ENCODE results near the gene TSEN2. TPM values are rescaled to one million over a fixed set of nuclear protein-coding genes. Genes with fewer than 3 reads are reported as not detected.

TSEN2 gene
- polyA plus RNA-seq, 2 of the 4 experiments (the other 2 are of a cell fraction), result 24.9 to 33.1 TPM

- Histone ChIP-seq H3K27ac (peak overlapping the region; percentile 75 to 82), H3K4me1 (peaks cover 35% of the 10 kb centered on the region), H3K4me2 (peak overlapping the region; percentile 54), H3K4me3 (no peak overlapping the region), H3K9me3 (no peaks in the 10 kb centered on the region)
- TF ChIP-seq ZFP36 (IDR thresholded peaks at IDR 0.05; ENCODE audit: borderline replicate concordance, partially characterized antibody), result peak; percentile 45
- TF ChIP-seq CTCF (IDR thresholded peaks at IDR 0.05), result peak; percentile 92
- TF ChIP-seq SMC3 (IDR thresholded peaks at IDR 0.05), result peak; percentile 95
- TF ChIP-seq RAD21 (conservative IDR thresholded peaks at IDR 0.05 in 1 of 2, IDR thresholded peaks at IDR 0.05 in 1 of 2), result peak; percentile 95 to 96
- TF ChIP-seq PHF8 (IDR thresholded peaks at IDR 0.05; ENCODE audit: borderline replicate concordance, low read depth), result no peak
- ATAC-seq (peak; percentile 51 to 62), DNase-seq (ENCODE audit: low read depth in 1 of 2, low spot score in 1 of 2) (peak; percentile 58 to 82), FAIRE-seq (no peak)
- WGBS (ENCODE audit: missing lambda C conversion rate), result 19% methylated on average over 9 of the region's 9 CpGs
- ChIA-PET POLR2A (interaction anchor here (0.7 kb wide), 1 partner anchor 345 kb away, joined by 3 read pairs; no protein-coding TSS in a partner anchor), CTCF (interaction anchor here (0.5 to 12.5 kb wide), 96 partner anchors 10 to 1486 kb away, joined by 3 to 342 read pairs (median 5); partner anchors contain the start of genes PPARG and TIMP4)
Measured at GRCh38 chr3:12479919-12480427, 4.3 kb upstream of the TSEN2 start.

- POLR2A ChIA-PET, result no interaction called here
- TF ChIP-seq RNF2 (IDR thresholded peaks at IDR 0.05; ENCODE audit: borderline replicate concordance, low read depth), result no peak
- no peak for TF ChIP-seq ZSCAN20 (CRISPR knock-in tag; IDR thresholded peaks at IDR 0.05)
- no peak for TF ChIP-seq BCL3 (IDR thresholded peaks at IDR 0.05)
- no peak for TF ChIP-seq KDM1A (IDR thresholded peaks at IDR 0.05; ENCODE audit: low read depth)
- no peak for TF ChIP-seq CBX8 (IDR thresholded peaks at IDR 0.05)
- DNase-seq (ENCODE audit: low read depth in 1 of 2, low spot score in 1 of 2) (no peak), ATAC-seq (no peak), FAIRE-seq (no peak)
- H3K4me2 ChIP-seq, result peak overlapping the region; percentile 90
- 82% methylated on average over 1 of the region's 1 CpG for WGBS (ENCODE audit: missing lambda C conversion rate)
- CTCF ChIA-PET, result interaction anchor here (0.8 to 4.9 kb wide), 7 partner anchors 12 to 408 kb away, joined by 3 to 63 read pairs (median 4); no protein-coding TSS in a partner anchor
- no peaks in the 10 kb centered on the region for H3K9me3 ChIP-seq
- H3K27ac ChIP-seq, result peak overlapping the region; percentile 62 to 93
- peak overlapping the region; percentile 81 for H3K4me3 ChIP-seq
- peaks cover 28% of the 10 kb centered on the region for H3K4me1 ChIP-seq
Measured at GRCh38 chr3:12483410-12483809, 870 bp upstream of the TSEN2 start.

GRCh38 chr3:12483872-12484197 is 445 bp upstream of the TSEN2 start:
- WGBS (ENCODE audit: missing lambda C conversion rate), result 10% methylated on average over 10 of the region's 10 CpGs
- Histone ChIP-seq H3K4me3 (peak overlapping the region; percentile 81), H3K4me2 (peak overlapping the region; percentile 90), H3K27ac (peak overlapping the region; percentile 62 to 93), H3K9me3 (no peaks in the 10 kb centered on the region), H3K4me1 (peaks cover 25% of the 10 kb centered on the region)
- FAIRE-seq (no peak), ATAC-seq (peak in 1 of 2 experiments; percentile 13; a peak in 2 of 6 replicates), DNase-seq (ENCODE audit: low read depth in 1 of 2, low spot score in 1 of 2) (no peak)
- no peak for TF ChIP-seq GATA3 (IDR thresholded peaks at IDR 0.05; ENCODE audit: borderline replicate concordance)
- TF ChIP-seq ELK1 (IDR thresholded peaks at IDR 0.05; ENCODE audit: low read depth, low read length), result no peak
- TF ChIP-seq CHD4 (IDR thresholded peaks at IDR 0.05; ENCODE audit: borderline replicate concordance), result no peak
- no peak for TF ChIP-seq EP300 (IDR thresholded peaks at IDR 0.05)
- TF ChIP-seq FOSB (CRISPR knock-in tag; IDR thresholded peaks at IDR 0.05), result no peak
- TF ChIP-seq MAFK (IDR thresholded peaks at IDR 0.05; ENCODE audit: partially characterized antibody), result no peak
- no peak for TF ChIP-seq E2F6 (IDR thresholded peaks at IDR 0.05; ENCODE audit: borderline replicate concordance, low read depth)
- no peak for TF ChIP-seq SMC3 (IDR thresholded peaks at IDR 0.05)
- no peak for TF ChIP-seq PBX3 (IDR thresholded peaks at IDR 0.05)
- no peak for TF ChIP-seq HOXA7 (CRISPR knock-in tag; IDR thresholded peaks at IDR 0.05)
- no peak for TF ChIP-seq JUNB (IDR thresholded peaks at IDR 0.05)
- ChIA-PET CTCF (interaction anchor here (0.8 to 4.9 kb wide), 10 partner anchors 12 to 408 kb away, joined by 3 to 63 read pairs (median 4); no protein-coding TSS in a partner anchor), POLR2A (interaction anchor here (0.8 to 1.5 kb wide), 12 partner anchors 9 to 326 kb away, joined by 3 to 9 read pairs (median 4); partner anchors contain the start of gene TIMP4)
